ENCODE data around the gene ARPIN.

Gene ARPIN

DNA sequence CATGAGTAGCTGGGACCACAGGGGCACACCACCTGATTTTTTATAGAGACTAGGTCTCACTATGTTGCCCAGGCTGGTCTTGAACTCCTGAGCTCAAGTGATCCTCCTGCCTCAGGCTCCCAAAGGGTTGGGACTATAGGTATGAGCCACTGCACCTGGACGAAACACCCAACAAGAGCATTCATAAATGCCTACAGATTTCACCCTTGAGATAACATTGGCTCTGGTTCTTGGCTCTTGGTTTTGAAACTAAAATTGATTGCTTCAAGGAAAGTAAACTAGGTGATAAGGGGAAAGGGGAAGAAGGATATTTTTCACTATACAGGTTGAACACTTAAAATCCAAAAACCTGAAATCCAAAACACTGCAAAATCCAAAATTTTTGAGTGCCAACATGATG, 29.2 kb downstream of the ARPIN start:
- no peak overlapping the region for H3K27ac ChIP-seq
- TF ChIP-seq, protein P1, sequence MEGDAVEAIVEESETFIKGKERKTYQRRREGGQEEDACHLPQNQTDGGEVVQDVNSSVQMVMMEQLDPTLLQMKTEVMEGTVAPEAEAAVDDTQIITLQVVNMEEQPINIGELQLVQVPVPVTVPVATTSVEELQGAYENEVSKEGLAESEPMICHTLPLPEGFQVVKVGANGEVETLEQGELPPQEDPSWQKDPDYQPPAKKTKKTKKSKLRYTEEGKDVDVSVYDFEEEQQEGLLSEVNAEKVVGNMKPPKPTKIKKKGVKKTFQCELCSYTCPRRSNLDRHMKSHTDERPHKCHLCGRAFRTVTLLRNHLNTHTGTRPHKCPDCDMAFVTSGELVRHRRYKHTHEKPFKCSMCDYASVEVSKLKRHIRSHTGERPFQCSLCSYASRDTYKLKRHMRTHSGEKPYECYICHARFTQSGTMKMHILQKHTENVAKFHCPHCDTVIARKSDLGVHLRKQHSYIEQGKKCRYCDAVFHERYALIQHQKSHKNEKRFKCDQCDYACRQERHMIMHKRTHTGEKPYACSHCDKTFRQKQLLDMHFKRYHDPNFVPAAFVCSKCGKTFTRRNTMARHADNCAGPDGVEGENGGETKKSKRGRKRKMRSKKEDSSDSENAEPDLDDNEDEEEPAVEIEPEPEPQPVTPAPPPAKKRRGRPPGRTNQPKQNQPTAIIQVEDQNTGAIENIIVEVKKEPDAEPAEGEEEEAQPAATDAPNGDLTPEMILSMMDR (conservative IDR thresholded peaks at IDR 0.05): no peak

DNA sequence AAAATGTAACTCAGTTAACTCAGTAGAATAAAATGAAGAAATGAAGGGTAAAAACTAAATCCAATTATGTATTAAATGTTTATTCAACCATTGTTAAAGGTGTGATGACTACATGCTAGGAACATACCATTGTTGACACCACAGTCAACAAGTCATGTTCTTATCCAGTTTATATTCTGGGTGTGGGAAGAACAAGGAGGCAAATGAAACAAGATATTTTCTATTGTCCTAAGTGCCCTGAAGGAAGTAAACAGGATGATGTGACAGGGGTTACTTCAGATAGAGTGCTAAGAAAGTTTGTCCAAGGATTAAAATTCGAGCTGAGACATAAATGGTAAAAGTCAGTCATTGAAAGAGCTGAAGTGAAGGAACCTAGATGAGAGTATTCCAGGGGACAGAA, 32.0 kb downstream of the ARPIN start:
- H3K27ac ChIP-seq: no peak overlapping the region
- TF ChIP-seq, protein P1 (conservative IDR thresholded peaks at IDR 0.05): no peak

DNA sequence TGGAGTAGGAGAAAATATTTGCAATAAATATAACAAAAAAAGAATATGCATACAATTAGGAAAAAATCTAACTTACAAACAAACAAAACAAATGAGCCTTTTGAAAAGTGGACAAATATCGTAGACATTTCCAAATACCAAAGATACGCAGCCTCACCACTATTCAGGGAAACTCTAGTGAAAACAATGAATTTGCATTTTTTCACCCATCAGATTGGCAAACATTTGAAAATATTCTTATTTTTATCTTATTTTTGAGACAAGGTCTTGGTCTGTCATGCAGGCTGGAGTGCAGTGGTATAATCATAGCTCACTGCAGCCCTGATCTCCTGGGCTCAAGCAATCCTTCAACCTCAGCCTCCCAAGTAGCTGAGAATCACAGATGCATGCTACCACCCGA, 34.4 kb downstream of the ARPIN start:
- H3K27ac ChIP-seq: no peak overlapping the region

DNA sequence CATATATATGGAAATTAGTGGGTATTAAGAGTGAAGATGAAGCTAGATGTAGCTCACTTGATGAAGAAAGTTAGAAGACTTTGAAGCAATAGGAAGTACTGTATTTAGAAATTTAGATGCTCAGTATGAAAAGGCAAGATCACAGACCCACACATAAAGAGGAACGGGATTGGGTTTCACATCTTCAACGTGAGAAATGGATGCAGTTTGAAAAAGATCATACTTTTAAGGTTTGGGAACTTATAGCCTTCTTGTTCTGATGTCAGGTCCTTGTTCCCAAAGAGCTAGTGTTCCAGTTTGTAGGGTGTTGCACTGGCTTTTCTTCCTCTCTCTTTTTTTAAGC, 35.7 kb downstream of the ARPIN start:
- no peak overlapping the region for H3K27ac ChIP-seq
- TF ChIP-seq, protein P1 (conservative IDR thresholded peaks at IDR 0.05): no peak

More for the DNA sequence above, 34.4 kb downstream of the ARPIN start:
- TF ChIP-seq, protein P1 (conservative IDR thresholded peaks at IDR 0.05): no peak

DNA sequence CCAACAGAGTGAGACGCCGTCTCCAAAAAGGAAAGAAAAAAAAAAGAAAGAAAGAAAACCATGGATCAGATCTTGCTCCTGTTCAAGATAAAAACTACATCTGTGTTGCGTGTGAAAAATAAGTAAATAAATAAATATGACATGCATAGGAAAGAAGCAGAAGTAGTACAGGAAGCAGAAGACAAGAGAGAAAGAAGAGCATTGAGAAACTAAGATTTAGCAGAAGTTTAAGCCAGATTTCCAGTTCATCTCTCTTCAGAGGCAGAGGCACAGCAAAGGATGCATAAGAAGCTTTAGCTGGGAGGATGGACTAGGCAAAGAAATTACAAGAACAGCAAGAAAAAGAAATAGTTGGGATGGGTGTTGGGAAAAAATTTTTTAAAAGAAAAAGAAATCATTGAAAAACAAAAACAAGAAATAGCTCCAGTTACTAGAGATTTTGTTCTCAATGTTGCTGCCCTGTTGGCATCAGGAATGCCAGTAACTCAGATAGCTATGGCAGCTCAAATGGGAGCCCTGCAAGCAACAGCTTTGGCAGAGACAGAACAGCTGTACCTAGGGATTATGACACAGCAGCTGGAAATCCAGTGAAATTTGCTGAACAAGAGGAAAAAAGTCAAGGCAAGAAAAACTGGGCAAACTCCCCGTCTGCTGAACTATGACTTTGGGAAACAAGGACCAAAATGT, 36.2 kb downstream of the ARPIN start:
- no peak overlapping the region for H3K27ac ChIP-seq

DNA sequence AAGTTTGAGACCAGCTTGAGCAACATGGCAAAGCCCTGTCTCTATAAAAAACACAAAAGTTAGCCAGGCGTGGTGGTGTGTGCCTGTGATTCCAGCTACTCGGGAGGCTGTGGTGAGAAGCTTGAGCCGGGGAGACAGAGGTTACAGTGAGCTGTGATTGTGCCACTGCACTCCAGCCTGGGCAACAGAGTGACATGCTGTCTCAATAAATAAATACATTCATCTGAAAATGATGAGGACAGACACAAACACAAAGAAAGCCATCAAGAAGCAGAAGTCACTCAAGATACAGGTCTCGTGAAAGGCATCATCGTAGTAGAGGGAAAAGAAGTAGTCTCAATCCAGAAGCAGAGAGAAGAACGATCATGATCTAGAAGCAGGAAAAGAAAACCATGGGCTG, 37.0 kb downstream of the ARPIN start:
- peak overlapping the region; percentile 9; the same call in 1 of the 2 replicates for H3K27ac ChIP-seq
- TF ChIP-seq, protein P1 (conservative IDR thresholded peaks at IDR 0.05): no peak

More for the DNA sequence above, 36.2 kb downstream of the ARPIN start:
- TF ChIP-seq, protein P1 (conservative IDR thresholded peaks at IDR 0.05): no peak

DNA sequence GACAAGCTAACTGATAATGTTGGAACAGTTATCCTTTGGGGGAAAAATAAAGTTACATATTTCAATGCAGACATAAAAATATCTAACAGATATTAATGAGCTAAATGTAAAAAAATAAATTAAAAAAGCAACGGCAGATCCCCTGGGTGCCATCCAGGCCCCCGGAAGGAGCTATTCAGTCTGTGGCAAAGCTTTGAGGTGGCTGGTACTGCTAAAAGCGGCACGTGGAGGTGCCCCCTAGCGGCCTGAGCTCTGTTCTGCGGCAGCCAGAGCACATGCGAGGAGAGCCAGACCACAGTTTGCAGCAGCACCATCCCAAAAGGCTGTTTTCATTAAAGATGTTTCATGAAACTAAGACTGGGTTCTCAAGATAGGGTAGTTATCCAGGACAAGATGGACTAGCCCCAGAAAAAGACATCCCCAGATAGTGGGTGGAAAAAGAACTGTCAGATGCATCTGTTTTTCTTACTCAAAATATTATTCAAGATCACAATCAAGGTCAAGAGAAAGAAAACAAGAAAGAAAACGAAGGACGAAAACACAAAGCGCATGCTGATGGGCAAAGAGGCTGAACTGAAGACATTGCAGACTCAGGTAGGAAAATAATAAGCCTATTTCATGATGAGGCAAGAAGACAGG, 37.7 kb downstream of the ARPIN start:
- H3K27ac ChIP-seq: peak overlapping the region; percentile 9; the same call in 1 of the 2 replicates
- TF ChIP-seq, protein P1 (conservative IDR thresholded peaks at IDR 0.05): peak; percentile 100
